Measurements from ENCODE around the gene APBA1.

DNA sequence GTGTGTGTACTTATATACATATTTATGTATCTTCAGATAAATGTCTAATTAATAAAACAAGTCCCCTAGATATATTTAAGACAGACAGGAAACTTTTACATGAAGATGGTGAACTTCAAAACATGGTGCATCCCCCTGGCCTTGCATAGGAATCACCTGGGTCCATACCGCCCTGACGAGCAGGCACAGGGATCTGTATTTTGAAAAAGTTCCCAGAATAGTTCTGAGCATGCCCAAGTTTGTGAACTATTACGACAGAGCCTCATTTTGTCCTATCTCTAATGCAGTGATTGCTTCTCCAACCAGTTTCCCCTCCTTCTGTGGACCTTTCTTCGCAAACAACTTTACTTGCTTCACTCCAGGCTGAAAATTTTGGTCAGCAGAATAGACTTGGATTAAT, 98.1 kb downstream of the APBA1 start:
- no peak for TF ChIP-seq CTCF (conservative IDR thresholded peaks at IDR 0.05)
- no peak for TF ChIP-seq ZFX (IDR thresholded peaks at IDR 0.05)

Measured in C4-2B (cell line).